ENCODE measurements around the gene PI4KA.

GRCh38 chr22:20852503-20852902 lies 6.1 kb downstream of the PI4KA start:
- TF ChIP-seq CHD2 (IDR thresholded peaks at IDR 0.05; ENCODE audit: low read depth, low read length) = no peak
- TF ChIP-seq ZNF775 (CRISPR knock-in tag; IDR thresholded peaks at IDR 0.05; ENCODE audit: borderline replicate concordance) = no peak
- no peak for TF ChIP-seq ATF2 (CRISPR knock-in tag; IDR thresholded peaks at IDR 0.05)
- TF ChIP-seq ZNF639 (CRISPR knock-in tag; conservative IDR thresholded peaks at IDR 0.05) = no peak
- no peak for TF ChIP-seq MXD1 (CRISPR knock-in tag; IDR thresholded peaks at IDR 0.05)
- TF ChIP-seq NONO (IDR thresholded peaks at IDR 0.05) = no peak
- no peak for TF ChIP-seq NONO (CRISPR knock-in tag; conservative IDR thresholded peaks at IDR 0.05)
- TF ChIP-seq ZBTB10 (CRISPR knock-in tag; IDR thresholded peaks at IDR 0.05; ENCODE audit: borderline replicate concordance) = no peak
- no peak for TF ChIP-seq RNF219 (CRISPR knock-in tag; IDR thresholded peaks at IDR 0.05)

Measured in HepG2 (cell line).